ENCODE data around the gene CRADD. TPM values are rescaled to one million over a fixed set of nuclear protein-coding genes. Genes with fewer than 3 reads are reported as not detected.

Gene CRADD
- total and polyA plus RNA-seq, 2 donors (not counting 3 experiments of a cell fraction or from before 2014, with no cell fraction given), result 11.7 to 14.5 TPM

DNA sequence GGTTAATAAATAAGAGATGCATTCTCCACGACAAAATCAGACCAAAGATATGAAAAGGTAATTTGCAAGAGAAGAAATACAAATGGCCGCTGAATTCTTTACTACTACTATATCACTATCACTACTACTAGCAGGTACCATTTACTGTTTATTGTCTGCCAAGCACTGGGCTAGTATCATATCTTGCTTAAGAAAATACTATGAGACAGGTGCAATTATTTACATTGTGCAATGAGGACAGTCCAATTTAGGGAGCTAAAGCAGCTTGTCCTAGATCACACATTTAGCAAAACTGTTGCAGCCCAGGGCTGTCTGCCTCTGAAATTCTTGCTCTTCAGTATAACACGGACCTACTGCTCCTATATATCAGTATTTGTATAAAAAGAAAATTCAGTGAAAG, 52.8 kb downstream of the CRADD start:
- BruUV-seq (replicated peaks), result no TSS peak

More for the DNA sequence above, 52.8 kb downstream of the CRADD start:
- ChIA-PET POLR2A (no interaction called here), CTCF (interaction anchor here (1.3 kb wide), 1 partner anchor 12 kb away, joined by 9 read pairs; no protein-coding TSS in a partner anchor)
- peaks cover 2% of the 10 kb centered on the region for H4K20me1 ChIP-seq (replicated peaks; ENCODE audit: control insufficient read depth, extremely low read depth, insufficient read depth, low read length)
- no peaks in the 10 kb centered on the region for H3K9me3 ChIP-seq (replicated peaks; ENCODE audit: control insufficient read depth, insufficient read depth, low read length)
- TF ChIP-seq POLR2AphosphoS5 (IDR thresholded peaks at IDR 0.05; ENCODE audit: insufficient read depth, low read depth, low read length) (no peak), MYC (IDR thresholded peaks at IDR 0.05; ENCODE audit: low read depth, low read length) (no peak), EZH2 (IDR thresholded peaks at IDR 0.05; ENCODE audit: borderline replicate concordance, low read depth, low read length, severe bottlenecking) (no peak), GATA2 (IDR thresholded peaks at IDR 0.05; ENCODE audit: insufficient read depth, insufficient read length, low read depth, low read length) (no peak), JUN (IDR thresholded peaks at IDR 0.05; ENCODE audit: borderline replicate concordance, insufficient read depth, insufficient read length, low read depth) (no peak), FOS (IDR thresholded peaks at IDR 0.05; ENCODE audit: borderline replicate concordance, insufficient read depth, low read length) (no peak), POLR2A (IDR thresholded peaks at IDR 0.05; ENCODE audit: low read depth, low read length) (no peak)
- TF ChIP-seq, protein P1, sequence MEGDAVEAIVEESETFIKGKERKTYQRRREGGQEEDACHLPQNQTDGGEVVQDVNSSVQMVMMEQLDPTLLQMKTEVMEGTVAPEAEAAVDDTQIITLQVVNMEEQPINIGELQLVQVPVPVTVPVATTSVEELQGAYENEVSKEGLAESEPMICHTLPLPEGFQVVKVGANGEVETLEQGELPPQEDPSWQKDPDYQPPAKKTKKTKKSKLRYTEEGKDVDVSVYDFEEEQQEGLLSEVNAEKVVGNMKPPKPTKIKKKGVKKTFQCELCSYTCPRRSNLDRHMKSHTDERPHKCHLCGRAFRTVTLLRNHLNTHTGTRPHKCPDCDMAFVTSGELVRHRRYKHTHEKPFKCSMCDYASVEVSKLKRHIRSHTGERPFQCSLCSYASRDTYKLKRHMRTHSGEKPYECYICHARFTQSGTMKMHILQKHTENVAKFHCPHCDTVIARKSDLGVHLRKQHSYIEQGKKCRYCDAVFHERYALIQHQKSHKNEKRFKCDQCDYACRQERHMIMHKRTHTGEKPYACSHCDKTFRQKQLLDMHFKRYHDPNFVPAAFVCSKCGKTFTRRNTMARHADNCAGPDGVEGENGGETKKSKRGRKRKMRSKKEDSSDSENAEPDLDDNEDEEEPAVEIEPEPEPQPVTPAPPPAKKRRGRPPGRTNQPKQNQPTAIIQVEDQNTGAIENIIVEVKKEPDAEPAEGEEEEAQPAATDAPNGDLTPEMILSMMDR (IDR thresholded peaks at IDR 0.05; ENCODE audit: extremely low read depth in 1 of 2, insufficient read depth in 1 of 2, low read depth in 1 of 2, low read length in 2 of 2), result no peak
- TF ChIP-seq, protein P2, sequence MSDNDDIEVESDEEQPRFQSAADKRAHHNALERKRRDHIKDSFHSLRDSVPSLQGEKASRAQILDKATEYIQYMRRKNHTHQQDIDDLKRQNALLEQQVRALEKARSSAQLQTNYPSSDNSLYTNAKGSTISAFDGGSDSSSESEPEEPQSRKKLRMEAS (IDR thresholded peaks at IDR 0.05; ENCODE audit: insufficient read depth, insufficient read length), result no peak
- dilution Hi-C loops (cut with MboI; ENCODE audit: extremely low pct_ligation_motif_present, low sequenced_read_pairs) (no loop called here), intact Hi-C loops (cut with micrococcal nuclease) (no loop called here)
- H3K27me3 ChIP-seq (ENCODE audit: control insufficient read depth in 2 of 2, insufficient read depth in 2 of 2, low read length in 2 of 2), result no peaks in the 10 kb centered on the region
- H3K9ac ChIP-seq (replicated peaks; ENCODE audit: extremely low read depth, insufficient read depth, low read length), result no peak overlapping the region
- no peak overlapping the region for H3K4me2 ChIP-seq (ENCODE audit: insufficient read depth, low read length)
- no peaks in the 10 kb centered on the region for H3K4me1 ChIP-seq (ENCODE audit: control insufficient read depth, extremely low read depth, insufficient read depth, low read length)
- no peaks in the 10 kb centered on the region for H3K9me1 ChIP-seq (replicated peaks; ENCODE audit: control insufficient read depth, extremely low read depth, insufficient read depth, low read length)
- no peak for FAIRE-seq
- no peak overlapping the region for H3K4me3 ChIP-seq (replicated peaks in 1 of 3; ENCODE audit: insufficient read depth in 1 of 3, low read depth in 1 of 3, low read length in 3 of 3)
- H3K27ac ChIP-seq (ENCODE audit: insufficient read depth, low read depth, low read length), result no peak overlapping the region
- no peaks in the 10 kb centered on the region for H3K36me3 ChIP-seq (ENCODE audit: control insufficient read depth in 2 of 2, extremely low read depth in 1 of 2, insufficient read depth in 2 of 2, low read length in 2 of 2)
- DNase-seq (ENCODE audit: low read depth, low spot score), result no peak
- no peaks in the 10 kb centered on the region for H3K79me2 ChIP-seq (ENCODE audit: control insufficient read depth, insufficient read depth, low read length)
- no peak overlapping the region for H2AFZ ChIP-seq (ENCODE audit: low read depth, low read length)
